ENCODE measurements around the gene NSUN4.

DNA sequence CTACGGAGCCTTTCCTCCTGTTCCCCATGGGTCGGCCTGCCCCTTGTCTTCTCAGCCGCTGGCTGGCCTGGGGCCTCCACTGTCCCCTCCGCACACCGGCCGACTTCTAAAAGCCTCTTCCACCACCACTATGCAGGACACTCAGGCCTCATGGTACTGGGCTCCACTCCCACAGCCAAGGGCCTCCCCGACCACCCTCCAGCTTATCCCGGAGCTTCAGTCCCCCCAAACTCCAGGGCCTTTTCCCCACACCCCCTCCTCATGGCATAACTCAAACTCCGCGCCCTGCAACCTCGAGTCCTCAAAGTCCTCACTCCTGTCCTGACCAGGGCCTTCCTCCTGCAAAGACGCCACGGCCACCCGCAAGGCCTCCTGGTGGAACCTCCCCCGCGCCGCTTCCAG is 39.2 kb upstream of the NSUN4 start:
- TF ChIP-seq, protein P1, sequence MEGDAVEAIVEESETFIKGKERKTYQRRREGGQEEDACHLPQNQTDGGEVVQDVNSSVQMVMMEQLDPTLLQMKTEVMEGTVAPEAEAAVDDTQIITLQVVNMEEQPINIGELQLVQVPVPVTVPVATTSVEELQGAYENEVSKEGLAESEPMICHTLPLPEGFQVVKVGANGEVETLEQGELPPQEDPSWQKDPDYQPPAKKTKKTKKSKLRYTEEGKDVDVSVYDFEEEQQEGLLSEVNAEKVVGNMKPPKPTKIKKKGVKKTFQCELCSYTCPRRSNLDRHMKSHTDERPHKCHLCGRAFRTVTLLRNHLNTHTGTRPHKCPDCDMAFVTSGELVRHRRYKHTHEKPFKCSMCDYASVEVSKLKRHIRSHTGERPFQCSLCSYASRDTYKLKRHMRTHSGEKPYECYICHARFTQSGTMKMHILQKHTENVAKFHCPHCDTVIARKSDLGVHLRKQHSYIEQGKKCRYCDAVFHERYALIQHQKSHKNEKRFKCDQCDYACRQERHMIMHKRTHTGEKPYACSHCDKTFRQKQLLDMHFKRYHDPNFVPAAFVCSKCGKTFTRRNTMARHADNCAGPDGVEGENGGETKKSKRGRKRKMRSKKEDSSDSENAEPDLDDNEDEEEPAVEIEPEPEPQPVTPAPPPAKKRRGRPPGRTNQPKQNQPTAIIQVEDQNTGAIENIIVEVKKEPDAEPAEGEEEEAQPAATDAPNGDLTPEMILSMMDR (IDR thresholded peaks at IDR 0.05) = no peak
- TF ChIP-seq POLR2A (IDR thresholded peaks at IDR 0.05) = no peak

Measured in Peyer's patch (tissue), 4 donors.